PC-9 (cell line): ENCODE measurements around the gene ZNF662. TPM values are rescaled to one million over a fixed set of nuclear protein-coding genes. Genes with fewer than 3 reads are reported as not detected.

Experiments used
- BruUV-seq: library from RNA; stranded (reverse); fragments of 400-500 nt; replicated peaks from 2 replicates; lab custom pipeline; 2021; lab: Mats Ljungman, UMichigan
- CTCF ChIA-PET: fragments of 300-600 bp; sonication (Branson Sonifier 250); formaldehyde crosslinking; loops from one replicate; lab custom pipeline; 2022; ENCODE audit warnings: antibody characterized with exemption; lab: Charles Lee
- POLR2A ChIA-PET: fragments of 300-600 bp; sonication (Branson Sonifier 250); formaldehyde crosslinking; loops from one replicate; lab custom pipeline; 2022; ENCODE audit warnings: antibody characterized with exemption; ENCODE audit not compliant: unreplicated experiment; lab: Charles Lee
- DNase-seq, 2 experiments: peaks; one replicate each; pipeline versions ENCODE4 v3.0.0 to v3.0.0-alpha.2; 2015 to 2022; ENCODE audit warnings: mixed read lengths in 1 of 2
- H2AFZ ChIP-seq: fragments of 200-600 bp; sonication (generic); 2 replicates; pipeline ENCODE4 v1.8.1; 2017; ENCODE audit warnings: antibody characterized with exemption
- H3F3A ChIP-seq: fragments of 200-600 bp; sonication (generic); 2 replicates; pipeline ENCODE4 v1.8.1; 2017; ENCODE audit warnings: antibody characterized with exemption, mild to moderate bottlenecking, low read depth; ENCODE audit not compliant: insufficient read depth
- H3K27ac ChIP-seq: fragments of 200-600 bp; sonication (generic); 2 replicates; pipeline ENCODE4 v1.6.1; 2016; ENCODE audit warnings: mixed run types
- H3K27me3 ChIP-seq: fragments of 200-600 bp; sonication (generic); 2 replicates; pipeline ENCODE4 v1.6.1; 2016; ENCODE audit warnings: low read depth, mixed run types; ENCODE audit not compliant: insufficient read depth
- H3K36me3 ChIP-seq: fragments of 200-600 bp; sonication (generic); 2 replicates; pipeline ENCODE4 v1.6.1; 2016; ENCODE audit warnings: low read depth, mixed run types
- H3K4me1 ChIP-seq: fragments of 200-600 bp; sonication (generic); replicated peaks from 2 replicates; pipeline ENCODE4 v1.6.1; 2016; ENCODE audit warnings: mixed run types; ENCODE audit not compliant: insufficient read depth
- H3K4me2 ChIP-seq: fragments of 200-600 bp; sonication (generic); 2 replicates; pipeline ENCODE4 v1.6.1; 2017; ENCODE audit warnings: mixed run types
- H3K4me3 ChIP-seq: fragments of 200-600 bp; sonication (generic); 2 replicates; pipeline ENCODE4 v1.6.1; 2016; ENCODE audit warnings: mixed run types
- H3K79me2 ChIP-seq: fragments of 200-600 bp; sonication (generic); 2 replicates; pipeline ENCODE4 v1.6.1; 2017; ENCODE audit warnings: low read depth, mixed run types
- H3K9me2 ChIP-seq: fragments of 200-600 bp; sonication (generic); 2 replicates; pipeline ENCODE4 v1.8.1; 2017; ENCODE audit warnings: mild to moderate bottlenecking; ENCODE audit not compliant: insufficient read depth
- H3K9me3 ChIP-seq: fragments of 200-600 bp; sonication (generic); 2 replicates; pipeline ENCODE4 v1.8.1; 2016; ENCODE audit warnings: low read depth; ENCODE audit not compliant: insufficient read depth
- H4K20me1 ChIP-seq: fragments of 200-600 bp; sonication (generic); 2 replicates; pipeline ENCODE4 v1.8.1; 2017; ENCODE audit not compliant: insufficient read depth
- CTCF ChIP-seq: fragments of 200-600 bp; sonication (generic); conservative IDR thresholded peaks from 2 replicates; pipeline ENCODE4 v1.6.1; 2017; ENCODE audit warnings: mixed run types, antibody characterized with exemption, mild to moderate bottlenecking, moderate library complexity
- EZH2 ChIP-seq: fragments of 200-600 bp; sonication (generic); IDR thresholded peaks from 2 replicates; pipeline ENCODE4 v1.8.0; 2017; ENCODE audit warnings: antibody characterized with exemption, low read depth
- intact Hi-C: fragments of 100-400 bp; cut with micrococcal nuclease; formaldehyde crosslinking; loops from one replicate; pipeline ENCODE4 v1.10.0; 2022; ENCODE audit not compliant: unreplicated experiment
- total RNA-seq: library from RNA; stranded (reverse); gene quantifications from 2 replicates; pipeline ENCODE4 v1.2.3, GENCODE V29; 2021

ZNF662 gene
- total RNA-seq, 1 experiment from 2014 or later: 9.2 TPM

- H2AFZ ChIP-seq: no peak overlapping the region
- CTCF ChIA-PET: no interaction called here
- no peaks in the 10 kb centered on the region for H3K9me3 ChIP-seq
- H3K4me3 ChIP-seq: no peak overlapping the region
- no peaks in the 10 kb centered on the region for H3K36me3 ChIP-seq
- no peaks in the 10 kb centered on the region for H3K4me1 ChIP-seq
- H3K4me2 ChIP-seq: no peak overlapping the region
- intact Hi-C loops: no loop called here
- no peak for DNase-seq
- TF ChIP-seq CTCF (no peak), EZH2 (no peak)
- no peaks in the 10 kb centered on the region for H4K20me1 ChIP-seq
- no peaks in the 10 kb centered on the region for H3K9me2 ChIP-seq
- no peaks in the 10 kb centered on the region for H3K27me3 ChIP-seq
- H3K27ac ChIP-seq: no peak overlapping the region
- no peaks in the 10 kb centered on the region for H3F3A ChIP-seq
- POLR2A ChIA-PET: no interaction called here
- BruUV-seq: no TSS peak
- no peaks in the 10 kb centered on the region for H3K79me2 ChIP-seq
Measured at GRCh38 chr3:42934910-42935309, 29.0 kb downstream of the ZNF662 start.

GRCh38 chr3:42935472-42935871, 29.5 kb downstream of the ZNF662 start:
- CTCF ChIA-PET: no interaction called here
- no peaks in the 10 kb centered on the region for H3F3A ChIP-seq
- no peak for TF ChIP-seq EZH2
- TF ChIP-seq CTCF: no peak
- intact Hi-C loops: no loop called here
- no peaks in the 10 kb centered on the region for H3K9me3 ChIP-seq
- H3K9me2 ChIP-seq: no peaks in the 10 kb centered on the region
- H3K27me3 ChIP-seq: no peaks in the 10 kb centered on the region
- no peak overlapping the region for H2AFZ ChIP-seq
- no peak overlapping the region for H3K4me2 ChIP-seq
- H4K20me1 ChIP-seq: no peaks in the 10 kb centered on the region
- H3K79me2 ChIP-seq: no peaks in the 10 kb centered on the region
- H3K27ac ChIP-seq: no peak overlapping the region
- H3K4me1 ChIP-seq: no peaks in the 10 kb centered on the region
- no peak overlapping the region for H3K4me3 ChIP-seq
- no TSS peak for BruUV-seq
- no peaks in the 10 kb centered on the region for H3K36me3 ChIP-seq
- DNase-seq: no peak
- POLR2A ChIA-PET: no interaction called here

- BruUV-seq: no TSS peak
- Histone ChIP-seq H3K9me2 (no peaks in the 10 kb centered on the region), H3K79me2 (no peaks in the 10 kb centered on the region), H3K4me3 (no peak overlapping the region), H3K4me2 (no peak overlapping the region), H3F3A (no peaks in the 10 kb centered on the region), H2AFZ (no peak overlapping the region), H3K4me1 (no peaks in the 10 kb centered on the region), H3K27me3 (no peaks in the 10 kb centered on the region), H3K36me3 (no peaks in the 10 kb centered on the region), H4K20me1 (no peaks in the 10 kb centered on the region), H3K9me3 (no peaks in the 10 kb centered on the region), H3K27ac (no peak overlapping the region)
- no peak for DNase-seq
- CTCF ChIA-PET: no interaction called here
- intact Hi-C loops: no loop called here
- TF ChIP-seq CTCF (no peak), EZH2 (no peak)
- POLR2A ChIA-PET: no interaction called here
Measured at GRCh38 chr3:42936157-42936981, 30.4 kb downstream of the ZNF662 start.
